ENCODE results near the gene YBX3.

YBX3 gene

GRCh38 chr12:10721651-10722501, 1.2 kb downstream of the YBX3 start:
- DNase-seq, result peak; percentile 35

GRCh38 chr12:10720974-10721650, 2.0 kb downstream of the YBX3 start:
- no peak for DNase-seq

- DNase-seq, result no peak
These were observed 3.6 kb downstream of the YBX3 start for GRCh38 chr12:10719482-10719881.

- no peak for DNase-seq
These were observed 4.8 kb downstream of the YBX3 start for GRCh38 chr12:10718279-10718821.

DNA sequence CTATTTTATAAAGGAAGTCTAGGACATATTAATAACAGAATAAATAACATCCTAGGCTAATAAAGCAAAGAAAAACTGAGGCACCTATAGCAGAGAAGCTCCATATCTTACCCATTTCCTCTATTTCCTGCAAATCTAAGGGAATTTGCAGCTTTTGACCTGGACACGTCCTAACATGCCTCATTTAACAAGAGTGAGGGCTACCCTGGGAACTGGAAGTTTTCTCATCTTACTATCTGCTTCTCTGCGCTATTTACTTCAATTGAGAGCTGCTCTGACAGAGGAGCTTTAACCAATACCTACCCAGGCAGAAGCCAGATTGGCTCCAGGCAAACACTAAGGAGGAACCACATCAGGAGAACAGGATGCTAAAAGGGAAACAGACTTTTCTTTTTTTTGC, 5.7 kb downstream of the YBX3 start:
- no peak for DNase-seq

DNA sequence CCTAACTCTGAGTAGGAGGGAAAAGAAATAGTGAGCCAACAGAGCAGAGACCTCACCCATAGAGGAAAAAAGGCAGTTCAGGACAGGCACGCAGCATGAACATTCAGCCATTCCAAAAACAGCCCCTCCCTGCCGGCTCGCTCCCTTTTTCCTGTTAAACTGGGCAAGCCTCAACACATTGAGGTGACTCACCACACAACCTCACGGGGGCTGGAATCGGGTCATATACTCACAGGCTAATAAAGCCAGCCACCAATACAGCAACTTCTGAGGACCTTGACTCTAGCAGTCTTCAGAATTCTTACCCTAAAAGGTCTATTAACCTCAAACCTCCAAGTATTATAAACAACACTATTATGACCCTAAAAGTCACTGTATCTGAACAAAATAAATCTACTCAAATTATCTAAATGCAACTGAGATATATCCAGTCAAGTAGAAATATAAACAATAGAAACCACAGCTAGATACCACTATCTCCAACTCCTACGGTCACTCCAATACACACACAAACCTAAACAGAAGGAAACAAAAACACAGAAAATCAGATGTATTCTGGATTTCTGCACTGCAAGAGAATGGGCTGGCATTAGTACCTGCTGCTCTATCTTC, 6.3 kb downstream of the YBX3 start:
- DNase-seq, result no peak

- DNase-seq, result no peak
These were observed 6.8 kb downstream of the YBX3 start for GRCh38 chr12:10716277-10716676.

GRCh38 chr12:10715491-10715890, 7.6 kb downstream of the YBX3 start:
- no peak for DNase-seq

DNA sequence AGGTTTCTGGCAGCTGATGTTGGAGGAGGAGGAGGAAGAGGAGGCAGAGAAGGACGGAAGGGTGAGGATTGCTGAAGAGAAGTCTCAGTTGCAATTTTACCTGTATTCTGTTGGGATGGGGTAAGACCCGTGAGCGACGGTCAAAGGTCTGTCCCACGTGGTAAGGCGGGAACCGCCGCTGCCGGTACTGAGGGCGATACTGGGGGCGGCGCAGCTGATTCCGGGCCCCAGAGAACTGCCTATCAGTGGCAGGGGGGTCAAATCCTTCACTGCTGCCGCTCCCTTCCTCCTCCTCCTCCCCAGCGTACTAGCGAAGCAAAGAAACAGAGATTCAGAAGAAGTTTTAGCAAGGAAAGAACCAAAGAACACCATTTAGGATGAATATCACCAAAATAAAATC, 13.3 kb downstream of the YBX3 start:
- no peak for DNase-seq

- no peak for DNase-seq
These were observed 14.3 kb downstream of the YBX3 start for GRCh38 chr12:10708862-10709261.

GRCh38 chr12:10705655-10706054, 17.5 kb downstream of the YBX3 start:
- no peak for DNase-seq

- DNase-seq, result no peak
These were observed 21.3 kb downstream of the YBX3 start for GRCh38 chr12:10701843-10702242.

DNA sequence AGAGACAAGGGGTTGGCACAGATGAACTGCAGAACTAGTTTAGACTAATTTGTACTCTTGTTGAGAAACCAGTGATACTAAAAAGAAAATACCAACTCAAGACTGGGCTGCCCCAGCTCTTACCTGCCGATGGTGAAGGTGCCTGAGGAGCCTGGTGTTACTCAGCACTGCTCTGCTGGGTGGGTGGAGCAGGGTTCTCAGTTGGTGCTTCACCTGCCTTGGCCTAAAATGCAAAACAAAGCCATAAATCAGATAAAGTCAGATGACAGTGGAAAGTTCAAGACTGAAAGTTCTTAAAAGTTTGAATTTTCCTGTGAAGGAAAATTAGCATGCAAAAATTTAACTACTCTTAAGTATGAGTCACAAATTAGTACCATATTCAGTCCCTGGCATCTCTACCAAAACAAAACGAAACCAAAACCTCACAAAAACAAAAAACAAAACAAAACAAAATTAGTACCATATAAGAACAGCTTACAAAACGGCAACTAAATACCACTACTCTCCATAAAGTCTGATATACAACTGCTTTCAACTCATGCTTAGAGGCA, 21.9 kb downstream of the YBX3 start:
- no peak for DNase-seq

DNA sequence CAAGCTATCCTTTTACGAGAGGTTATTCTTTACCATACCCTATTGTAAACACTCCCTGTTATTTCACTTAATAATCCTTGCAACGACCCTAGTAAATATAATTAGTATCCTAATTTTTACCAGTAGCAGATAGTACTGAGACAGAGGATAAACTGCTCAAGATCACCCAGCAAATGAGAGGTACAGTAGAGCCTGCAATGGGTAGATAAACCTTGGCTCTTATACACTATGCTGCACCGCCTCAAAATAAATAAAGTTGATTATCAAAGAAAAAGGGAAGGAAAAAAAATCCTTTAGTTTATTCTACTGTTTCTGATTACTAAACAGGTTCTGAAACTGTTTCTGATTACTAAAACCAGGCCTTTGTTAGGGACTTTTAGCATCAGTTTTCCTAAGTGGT, 22.5 kb downstream of the YBX3 start:
- DNase-seq, result no peak

DNA sequence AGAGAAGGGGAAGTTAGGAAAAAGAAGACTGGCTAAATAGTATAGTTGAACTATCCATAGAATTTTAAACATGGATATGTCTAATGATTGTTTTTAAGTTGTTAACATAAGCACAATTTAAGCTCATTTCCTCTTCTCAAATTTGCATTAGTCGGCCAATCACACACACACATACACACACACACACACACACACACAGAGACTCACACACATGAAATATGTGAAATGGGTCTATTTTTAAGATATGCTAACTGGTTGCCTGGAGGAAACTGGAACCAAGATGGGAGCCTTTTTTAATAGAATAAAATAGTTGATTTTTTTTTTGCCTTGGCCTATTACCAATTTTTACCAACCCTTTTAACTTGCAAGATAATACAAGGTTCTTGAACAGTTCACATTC, 25.3 kb downstream of the YBX3 start:
- no peak for DNase-seq

GRCh38 chr12:10697156-10697555, 26.0 kb downstream of the YBX3 start:
- DNase-seq, result no peak

DNA sequence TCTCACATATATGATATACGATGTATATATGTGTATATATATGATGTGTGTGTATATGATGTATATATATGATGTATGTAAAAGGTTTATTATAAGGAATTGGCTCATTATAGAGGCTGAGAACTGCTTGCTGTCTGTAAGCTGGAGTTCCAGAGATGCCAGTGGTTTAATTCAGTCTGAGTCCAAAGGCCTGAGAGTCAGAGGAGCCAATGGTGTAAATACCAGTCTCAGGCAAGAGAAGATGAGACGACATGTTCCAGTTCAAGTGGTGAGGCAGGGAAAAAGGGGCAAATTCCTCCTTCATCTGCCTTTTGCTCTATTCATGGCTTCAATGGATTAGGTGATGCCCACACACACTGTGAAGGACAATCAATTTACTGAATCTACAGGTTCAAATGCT, 32.2 kb downstream of the YBX3 start:
- DNase-seq, result no peak

DNA sequence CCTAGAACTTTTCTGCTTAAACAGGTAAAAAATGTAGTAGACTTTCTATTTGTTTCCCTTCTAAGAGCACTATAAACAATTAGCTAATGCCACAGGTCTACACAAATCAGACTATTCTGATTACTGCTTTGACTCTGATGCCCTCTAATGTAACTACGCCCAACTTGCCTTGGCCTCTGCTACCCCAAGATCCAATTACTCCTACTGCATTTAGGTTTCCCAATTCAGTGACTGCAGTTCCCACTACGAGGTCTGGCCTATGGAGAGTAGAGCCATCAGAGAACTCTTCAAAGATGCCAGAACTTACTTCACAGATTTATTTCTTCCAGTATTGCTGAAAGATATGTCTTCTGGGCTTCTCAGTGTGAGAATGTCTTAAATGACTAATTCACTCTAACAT, 34.0 kb downstream of the YBX3 start:
- no peak for DNase-seq

GRCh38 chr12:10688042-10688441, 35.1 kb downstream of the YBX3 start:
- DNase-seq, result no peak

GRCh38 chr12:10673659-10674384, 49.3 kb downstream of the YBX3 start, which contains the start of gene STYK1:
STYK1 (minus strand) TSS chr12:10674052; CDS start chr12:10634618, 39,434 bp downstream.
- no peak for DNase-seq

DNA sequence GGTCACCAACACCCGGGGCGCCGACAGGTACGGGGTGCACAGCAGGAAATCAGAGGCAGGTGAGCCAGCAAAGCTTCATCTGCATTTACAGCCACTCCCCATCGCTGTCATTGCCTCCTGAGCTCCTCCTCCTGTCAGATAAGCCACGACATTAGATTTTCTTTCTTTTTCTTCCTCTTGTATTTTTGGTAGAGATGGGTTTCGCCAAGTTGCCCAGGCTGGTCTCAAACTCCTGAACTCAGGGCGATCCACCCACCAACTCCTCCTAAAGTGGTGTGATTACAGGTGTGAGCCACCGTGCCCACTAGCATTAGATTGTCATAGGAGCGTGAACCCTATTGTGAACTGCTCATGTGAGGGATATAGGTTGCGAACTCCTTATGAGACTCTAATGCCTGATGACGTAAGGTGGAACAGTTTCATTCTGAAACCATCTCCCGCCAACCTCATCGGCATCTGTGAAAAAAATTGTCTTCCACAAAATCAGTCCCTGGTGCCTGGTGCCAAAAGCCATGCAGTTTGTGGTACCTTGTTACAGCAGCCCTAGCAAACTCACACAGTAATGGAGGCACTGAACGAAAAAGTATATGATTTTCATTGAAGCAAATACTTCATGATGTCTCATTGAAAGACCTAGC, 50.8 kb downstream of the YBX3 start:
- DNase-seq, result no peak

GRCh38 chr12:10669533-10669932, 53.6 kb downstream of the YBX3 start:
- DNase-seq, result no peak

All from NCI-H524 treated with DMSO at 0.1 percent for 48 hours (cell line).